CD14-positive monocyte (primary cell): ENCODE results near the gene APOBEC3B. TPM values are rescaled to one million over a fixed set of nuclear protein-coding genes. Genes with fewer than 3 reads are reported as not detected.
A peak's percentile ranks its signal among the peaks of the same experiment; 100 is the strongest.

Experiments
- DNase-seq, 3 donors: peaks; one replicate each; pipeline ENCODE4 v3.0.0-alpha.2; 2011 to 2022
- H2AFZ ChIP-seq: 2 replicates; pipeline ENCODE4 v1.6.0; 2012; ENCODE audit warnings: mild to moderate bottlenecking, low read depth, low read length, inconsistent platforms; ENCODE audit not compliant: insufficient read depth, poor library complexity, severe bottlenecking
- H3K27ac ChIP-seq, 2 donors: 1 replicate in 1 of 2; 2 replicates in 1 of 2; pipeline ENCODE4 v1.5.1; 2012 to 2013; ENCODE audit warnings: low read length in 2 of 2, control low read depth in 1 of 2, inconsistent platforms in 1 of 2, low read depth in 1 of 2, mild to moderate bottlenecking in 1 of 2
- H3K27me3 ChIP-seq, 2 donors: one replicate each; pipeline versions ENCODE4 v1.6.0 to v1.6.1; 2011 to 2013; ENCODE audit warnings: low read length in 2 of 2; ENCODE audit not compliant: control insufficient read depth in 2 of 2, insufficient read depth in 2 of 2
- H3K36me3 ChIP-seq, 2 donors: replicated peaks in 1 of 2; 1 replicate in 1 of 2; 2 replicates in 1 of 2; pipeline versions ENCODE4 v1.5.1 to v1.6.1; 2012 to 2013; ENCODE audit warnings: low read length in 2 of 2, control low read depth in 1 of 2, inconsistent platforms in 1 of 2, mild to moderate bottlenecking in 1 of 2; ENCODE audit not compliant: insufficient read depth in 2 of 2, control insufficient read depth in 1 of 2
- H3K4me1 ChIP-seq, 2 donors: 1 replicate in 1 of 2; 2 replicates in 1 of 2; pipeline versions ENCODE4 v1.5.1 to v1.6.1; 2012 to 2013; ENCODE audit warnings: low read length in 2 of 2, control low read depth in 1 of 2, inconsistent platforms in 1 of 2, mild to moderate bottlenecking in 1 of 2, moderate library complexity in 1 of 2; ENCODE audit not compliant: insufficient read depth in 2 of 2, control insufficient read depth in 1 of 2
- H3K4me2 ChIP-seq: replicated peaks from 2 replicates; pipeline ENCODE3; 2012; ENCODE audit warnings: low read length, moderate library complexity, mild to moderate bottlenecking; ENCODE audit not compliant: poor library complexity, severe bottlenecking; ENCODE audit errors: extremely low read depth
- H3K4me3 ChIP-seq, 3 experiments: fragments of 200-600 bp in 1 of 3; sonication (generic) in 1 of 3; replicated peaks in 1 of 3; 1 replicate in 2 of 3; 2 replicates in 1 of 3; pipeline ENCODE4 v1.5.1; 2011 to 2013; ENCODE audit warnings: low read length in 3 of 3, mild to moderate bottlenecking in 3 of 3, control low read depth in 2 of 3, low read depth in 2 of 3, inconsistent platforms in 1 of 3, moderate library complexity in 1 of 3
- H3K79me2 ChIP-seq: 2 replicates; pipeline ENCODE4 v1.6.0; 2012; ENCODE audit warnings: mild to moderate bottlenecking, control low read depth, inconsistent platforms, low read length, moderate library complexity; ENCODE audit not compliant: insufficient read depth
- H3K9ac ChIP-seq: 2 replicates; pipeline ENCODE4 v1.6.0; 2017; ENCODE audit warnings: low read length, mild to moderate bottlenecking; ENCODE audit not compliant: insufficient read depth, poor library complexity, severe bottlenecking
- H3K9me3 ChIP-seq, 2 donors: replicated peaks in 1 of 2; 1 replicate in 1 of 2; 2 replicates in 1 of 2; pipeline versions ENCODE4 v1.5.1 to v1.6.1; 2012 to 2013; ENCODE audit warnings: low read length in 2 of 2, control low read depth in 1 of 2; ENCODE audit not compliant: control insufficient read depth in 1 of 2, insufficient read depth in 1 of 2
- H4K20me1 ChIP-seq: 2 replicates; pipeline ENCODE4 v1.6.0; 2012; ENCODE audit warnings: mild to moderate bottlenecking, low read length, control low read depth, moderate library complexity; ENCODE audit not compliant: insufficient read depth
- H3K27ac Mint-ChIP-seq, 7 donors: one replicate each; pipeline ENCODE4 v1.8.0; 2020; ENCODE audit warnings: mild to moderate bottlenecking in 7 of 7, mixed read lengths in 7 of 7, moderate library complexity in 6 of 7, inconsistent platforms in 2 of 7
- H3K27me3 Mint-ChIP-seq, 3 donors: one replicate each; pipeline ENCODE4 v1.8.0; 2021 to 2022; ENCODE audit warnings: low read depth in 3 of 3, mild to moderate bottlenecking in 3 of 3, mixed read lengths in 3 of 3, moderate library complexity in 3 of 3, inconsistent platforms in 1 of 3
- H3K36me3 Mint-ChIP-seq, 2 donors: one replicate each; pipeline ENCODE4 v1.8.0; 2020; ENCODE audit warnings: mixed read lengths in 2 of 2, inconsistent platforms in 1 of 2, mild to moderate bottlenecking in 1 of 2
- H3K4me1 Mint-ChIP-seq: one replicate; pipeline ENCODE4 v1.8.0; 2020; ENCODE audit warnings: mild to moderate bottlenecking, mixed read lengths
- H3K4me3 Mint-ChIP-seq, 2 donors: one replicate each; pipeline ENCODE4 v1.8.0; 2020; ENCODE audit warnings: mild to moderate bottlenecking in 2 of 2, mixed read lengths in 2 of 2, moderate library complexity in 1 of 2
- H3K9me3 Mint-ChIP-seq, 7 donors: one replicate each; pipeline ENCODE4 v1.8.0; 2020 to 2022; ENCODE audit warnings: mixed read lengths in 7 of 7, mild to moderate bottlenecking in 6 of 7, moderate library complexity in 6 of 7, inconsistent platforms in 2 of 7
- CTCF ChIP-seq: fragments of 200-600 bp; IDR thresholded peaks from one replicate; pipeline ENCODE4 v1.8.0; 2022; ENCODE audit warnings: antibody characterized with exemption, mild to moderate bottlenecking
- WGBS: methylation state at CpG from one replicate; pipeline ENCODE4 v1.1.5; 2013; ENCODE audit warnings: missing lambda C conversion rate; ENCODE audit not compliant: insufficient coverage; 5-methylcytosine and 5-hydroxymethylcytosine counted together
- intact Hi-C, 2 donors: fragments of 100-400 bp; cut with micrococcal nuclease; formaldehyde crosslinking; loops; one replicate each; pipeline versions ENCODE4 v1.15.0 to v1.15.1; 2023
- polyA plus RNA-seq, 3 donors: library from polyadenylated mRNA; depleted of rRNA in 1 of 3; unstranded in 2 of 3; stranded (reverse) in 1 of 3; fragments of 300-500 nt in 2 of 3; fragments of >200 nt in 1 of 3; fragmentation: Illumina TruSeq in 2 of 3; gene quantifications; 1 replicate in 2 of 3; 2 replicates in 1 of 3; pipeline ENCODE4 v1.2.3, GENCODE V29; 2012 to 2021

The APOBEC3B gene
- polyA plus RNA-seq, 3 donors, result 0.40 to 48.2 (median 12.6) TPM

- no peak for TF ChIP-seq CTCF
- peaks cover 0 to 13% (median 3%) of the 10 kb centered on the region in 3 donors for H3K27me3 Mint-ChIP-seq
- Histone ChIP-seq H3K27ac (peak overlapping the region; percentile 95 to 100), H3K27me3 (no peaks in the 10 kb centered on the region), H4K20me1 (no peaks in the 10 kb centered on the region), H3K9me3 (no peaks in the 10 kb centered on the region), H3K4me2 (peak overlapping the region; percentile 77), H2AFZ (no peak overlapping the region), H3K4me1 (peaks cover 82 to 94% of the 10 kb centered on the region in 2 donors), H3K4me3 (peak overlapping the region; percentile 3 to 71 (median 30)), H3K36me3 (no peaks in the 10 kb centered on the region), H3K9ac (peak overlapping the region; percentile 90), H3K79me2 (peaks cover 38% of the 10 kb centered on the region)
- H3K36me3 Mint-ChIP-seq, result peaks cover 20 to 29% of the 10 kb centered on the region in 2 donors
- 26% methylated on average over 5 of the region's 12 CpGs for whole genome bisulfite sequencing
- peaks cover 0 to 2% (median 0%) of the 10 kb centered on the region in 7 donors for H3K9me3 Mint-ChIP-seq
- peaks cover 87% of the 10 kb centered on the region for H3K4me1 Mint-ChIP-seq
- peak overlapping the region; percentile 82 to 95 for H3K4me3 Mint-ChIP-seq
- H3K27ac Mint-ChIP-seq, result peak overlapping the region; percentile 99 to 100 (median 100)
- peak; percentile 65 to 78 (median 68) for DNase-seq
- intact Hi-C loops, result loop anchor here in 1 of 2 donors (2.0 to 5.0 kb wide), 2 partner anchors 14 to 80 kb away; partner anchors contain the start of gene CBX6
Measured at GRCh38 chr22:38952281-38952993, 29.7 kb upstream of the APOBEC3B start.

DNA sequence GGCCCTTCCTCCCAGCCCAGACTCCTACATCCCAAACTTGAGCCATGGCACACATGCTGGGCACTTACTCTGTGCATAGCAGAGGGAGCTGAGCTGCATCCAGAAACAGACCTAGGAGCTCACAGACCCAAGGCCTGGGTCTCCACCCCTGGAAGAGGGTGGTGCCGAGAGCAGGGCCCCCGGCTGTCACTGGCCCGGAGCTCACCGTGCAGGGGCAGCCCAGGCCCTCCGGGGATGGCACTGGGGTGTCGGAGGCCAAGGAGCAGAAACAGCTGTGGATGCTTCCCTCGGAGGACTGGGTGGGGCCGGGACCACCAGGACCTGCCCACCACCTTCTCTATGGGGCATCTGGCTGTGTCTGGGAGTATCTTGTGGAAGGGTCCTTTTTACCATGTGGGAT lies 29.1 kb upstream of the APOBEC3B start:
- peak overlapping the region; percentile 99 to 100 (median 100) for H3K27ac Mint-ChIP-seq
- intact Hi-C loops, result loop anchor here in 1 of 2 donors (2.0 to 5.0 kb wide), 2 partner anchors 14 to 81 kb away; partner anchors contain the start of gene CBX6

More for the DNA sequence above, 29.1 kb upstream of the APOBEC3B start:
- H3K4me1 ChIP-seq, result peaks cover 82 to 94% of the 10 kb centered on the region in 2 donors
- peaks cover 0 to 11% (median 3%) of the 10 kb centered on the region in 3 donors for H3K27me3 Mint-ChIP-seq
- no peaks in the 10 kb centered on the region for H4K20me1 ChIP-seq
- 94% methylated on average over 8 of the region's 8 CpGs for WGBS
- peaks cover 87% of the 10 kb centered on the region for H3K4me1 Mint-ChIP-seq
- peak overlapping the region; percentile 95 to 100 for H3K27ac ChIP-seq
- no peak overlapping the region for H2AFZ ChIP-seq
- no peaks in the 10 kb centered on the region for H3K36me3 ChIP-seq
- peak overlapping the region; percentile 82 to 95 for H3K4me3 Mint-ChIP-seq
- H3K27me3 ChIP-seq, result no peaks in the 10 kb centered on the region
- no peak for DNase-seq
- H3K9me3 Mint-ChIP-seq, result no peaks in the 10 kb centered on the region
- H3K36me3 Mint-ChIP-seq, result peaks cover 22 to 28% of the 10 kb centered on the region in 2 donors
- H3K79me2 ChIP-seq, result peaks cover 38% of the 10 kb centered on the region
- H3K4me2 ChIP-seq, result peak overlapping the region; percentile 77
- H3K4me3 ChIP-seq, result peak overlapping the region; percentile 3 to 71 (median 30)
- TF ChIP-seq CTCF, result no peak
- no peaks in the 10 kb centered on the region for H3K9me3 ChIP-seq
- H3K9ac ChIP-seq, result peak overlapping the region; percentile 90
